Measurements from ENCODE around the gene DNMT3A.

- TF ChIP-seq POLR2A (IDR thresholded peaks at IDR 0.05) (no peak), CTCF (IDR thresholded peaks at IDR 0.05 in 4 of 5, conservative IDR thresholded peaks at IDR 0.05 in 1 of 5) (no peak)
These were observed 162.7 kb downstream of the DNMT3A start for GRCh38 chr2:25178976-25179375.
